Upper lobe of right lung (tissue), 1 donor: ENCODE measurements around the gene GPR52. TPM values are rescaled to one million over a fixed set of nuclear protein-coding genes. Genes with fewer than 3 reads are reported as not detected.

ENCODE experiments used
- ATAC-seq: fragments of 200-7000 bp; cut with Tn5 transposase; one replicate; pipeline ENCODE4 v1.9.1; 2020; ENCODE audit warnings: mild to moderate bottlenecking, moderate library complexity
- DNase-seq: peaks from one replicate; pipeline ENCODE4 v3.0.0-alpha.2; 2020
- H3K27ac ChIP-seq: fragments of 200-600 bp; one replicate; pipeline ENCODE4 v1.8.0; 2022
- H3K27me3 ChIP-seq: fragments of 200-600 bp; one replicate; pipeline ENCODE4 v1.8.0; 2022; ENCODE audit warnings: mild to moderate bottlenecking
- H3K36me3 ChIP-seq: fragments of 200-600 bp; one replicate; pipeline ENCODE4 v1.8.0; 2022
- H3K4me1 ChIP-seq: fragments of 200-600 bp; one replicate; pipeline ENCODE4 v1.8.0; 2022
- H3K4me3 ChIP-seq: fragments of 200-600 bp; one replicate; pipeline ENCODE4 v1.8.0; 2022; ENCODE audit warnings: mild to moderate bottlenecking
- H3K9me3 ChIP-seq: fragments of 200-600 bp; one replicate; pipeline ENCODE4 v1.8.0; 2022
- CTCF ChIP-seq: fragments of 200-600 bp; IDR thresholded peaks from one replicate; pipeline ENCODE4 v1.8.0; 2022; ENCODE audit warnings: antibody characterized with exemption
- intact Hi-C: fragments of 100-400 bp; cut with DNase I; formaldehyde crosslinking; loops from one replicate; pipeline ENCODE4 v1.11.0; 2022
- total RNA-seq: library from RNA; stranded (reverse); fragmentation: NEBNext Ultra II Directional; extraction: Animal tissue kit (Norgen Biotek cat#: 25700); gene quantifications from one replicate; pipeline ENCODE4 v1.2.1, GENCODE V29; 2021
- donor health status: DM: no; HTN: yes; CAD: no; lungs with severe emphysema.

The GPR52 gene
- total RNA-seq, 1 donor from 2014 or later, result 1.9 TPM

GRCh38 chr1:174465855-174466254 lies 18.1 kb downstream of the GPR52 start:
- no peak for TF ChIP-seq CTCF
- no peak for ATAC-seq

GRCh38 chr1:174466607-174467006 lies 18.8 kb downstream of the GPR52 start:
- no peak for TF ChIP-seq CTCF
- intact Hi-C loops, result no loop called here
- Histone ChIP-seq H3K27me3 (no peaks in the 10 kb centered on the region), H3K4me3 (no peak overlapping the region), H3K9me3 (no peaks in the 10 kb centered on the region), H3K27ac (no peak overlapping the region), H3K4me1 (no peaks in the 10 kb centered on the region), H3K36me3 (no peaks in the 10 kb centered on the region)
- ATAC-seq (no peak), DNase-seq (no peak)

More at GRCh38 chr1:174465855-174466254, 18.1 kb downstream of the GPR52 start:
- intact Hi-C loops, result no loop called here
- Histone ChIP-seq H3K4me1 (no peaks in the 10 kb centered on the region), H3K4me3 (no peak overlapping the region), H3K36me3 (no peaks in the 10 kb centered on the region), H3K9me3 (no peaks in the 10 kb centered on the region), H3K27ac (no peak overlapping the region), H3K27me3 (no peaks in the 10 kb centered on the region)
- DNase-seq, result no peak

- Histone ChIP-seq H3K9me3 (no peaks in the 10 kb centered on the region), H3K4me1 (no peaks in the 10 kb centered on the region), H3K27me3 (no peaks in the 10 kb centered on the region), H3K36me3 (no peaks in the 10 kb centered on the region), H3K27ac (no peak overlapping the region), H3K4me3 (no peak overlapping the region)
- no peak for DNase-seq
- TF ChIP-seq CTCF, result no peak
- intact Hi-C loops, result no loop called here
- no peak for ATAC-seq
These were observed 21.3 kb downstream of the GPR52 start for GRCh38 chr1:174469052-174469451.

- no peak for ATAC-seq
- H3K27ac ChIP-seq, result no peak overlapping the region
- no peaks in the 10 kb centered on the region for H3K9me3 ChIP-seq
- no peaks in the 10 kb centered on the region for H3K36me3 ChIP-seq
- no peak for DNase-seq
- no peaks in the 10 kb centered on the region for H3K27me3 ChIP-seq
- no peaks in the 10 kb centered on the region for H3K4me1 ChIP-seq
- intact Hi-C loops, result no loop called here
- no peak overlapping the region for H3K4me3 ChIP-seq
- no peak for TF ChIP-seq CTCF
These were observed 21.9 kb downstream of the GPR52 start for GRCh38 chr1:174469687-174470086.

- intact Hi-C loops, result no loop called here
- Histone ChIP-seq H3K4me1 (no peaks in the 10 kb centered on the region), H3K4me3 (no peak overlapping the region), H3K27me3 (no peaks in the 10 kb centered on the region), H3K9me3 (no peaks in the 10 kb centered on the region), H3K27ac (no peak overlapping the region), H3K36me3 (no peaks in the 10 kb centered on the region)
- TF ChIP-seq CTCF, result no peak
- DNase-seq (no peak), ATAC-seq (no peak)
These were observed 31.5 kb downstream of the GPR52 start for GRCh38 chr1:174479281-174479680.

- intact Hi-C loops, result no loop called here
- Histone ChIP-seq H3K4me1 (no peaks in the 10 kb centered on the region), H3K9me3 (no peaks in the 10 kb centered on the region), H3K27me3 (no peaks in the 10 kb centered on the region), H3K4me3 (no peak overlapping the region), H3K36me3 (no peaks in the 10 kb centered on the region), H3K27ac (no peak overlapping the region)
- ATAC-seq (no peak), DNase-seq (no peak)
- no peak for TF ChIP-seq CTCF
These were observed 32.6 kb downstream of the GPR52 start for GRCh38 chr1:174480324-174480723.
